ENCODE results near the gene ARHGEF17. TPM values are rescaled to one million over a fixed set of nuclear protein-coding genes. Genes with fewer than 3 reads are reported as not detected.

Gene ARHGEF17
- polyA plus RNA-seq, 1 donor (not counting 4 experiments of a cell fraction or from before 2014, with no cell fraction given), result 5.1 TPM

- no peak overlapping the region for H2AFZ ChIP-seq (ENCODE audit: control insufficient read depth, low read length)
- no peaks in the 10 kb centered on the region for H3K9me1 ChIP-seq (ENCODE audit: control insufficient read depth, extremely low read depth, insufficient read depth, low read length)
- peaks cover 5% of the 10 kb centered on the region for H3K79me2 ChIP-seq (ENCODE audit: control insufficient read depth, insufficient read depth, low read length)
- TF ChIP-seq EZH2 (IDR thresholded peaks at IDR 0.05; ENCODE audit: low read length) (no peak), CTCF (optimal IDR thresholded peaks at IDR 0.05 in 1 of 3, IDR thresholded peaks at IDR 0.05 in 1 of 3, conservative IDR thresholded peaks at IDR 0.05 in 1 of 3; ENCODE audit: extremely low read depth in 1 of 3, insufficient read depth in 2 of 3, low read length in 3 of 3) (no peak)
- peaks cover 10% of the 10 kb centered on the region for H3K4me1 ChIP-seq (ENCODE audit: control insufficient read depth, extremely low read depth, insufficient read depth, low read length)
- no peak for DNase-seq (ENCODE audit: low read depth, low spot score)
- H3K27ac ChIP-seq (ENCODE audit: control insufficient read depth, insufficient read depth, low read length), result no peak overlapping the region
- dilution Hi-C loops (cut with MboI; ENCODE audit: extremely low pct_ligation_motif_present, low sequenced_read_pairs), result no loop called here
- no peaks in the 10 kb centered on the region for H4K20me1 ChIP-seq (ENCODE audit: control insufficient read depth, extremely low read depth, insufficient read depth, low read length)
- no peaks in the 10 kb centered on the region for H3K27me3 ChIP-seq (ENCODE audit: control insufficient read depth, extremely low read depth, insufficient read depth, low read length)
- peaks cover 0 to 3% of the 10 kb centered on the region in 2 experiments for H3K36me3 ChIP-seq (ENCODE audit: control insufficient read depth in 2 of 2, extremely low read depth in 1 of 2, insufficient read depth in 2 of 2, low read length in 2 of 2)
- no peaks in the 10 kb centered on the region for H3K9me3 ChIP-seq (ENCODE audit: control insufficient read depth, low read depth, low read length)
- H3K9ac ChIP-seq (ENCODE audit: control insufficient read depth, extremely low read depth, insufficient read depth, low read length), result no peak overlapping the region
- no peak overlapping the region for H3K4me2 ChIP-seq (ENCODE audit: control insufficient read depth, extremely low read depth, insufficient read depth, low read depth, low read length)
- H3K4me3 ChIP-seq (ENCODE audit: control insufficient read depth in 2 of 3, extremely low read depth in 1 of 3, insufficient read depth in 2 of 3, low read depth in 1 of 3, low read length in 3 of 3), result no peak overlapping the region
- FAIRE-seq, result no peak
Measured at GRCh38 chr11:73312036-73312435, 4.0 kb downstream of the ARHGEF17 start.

DNA sequence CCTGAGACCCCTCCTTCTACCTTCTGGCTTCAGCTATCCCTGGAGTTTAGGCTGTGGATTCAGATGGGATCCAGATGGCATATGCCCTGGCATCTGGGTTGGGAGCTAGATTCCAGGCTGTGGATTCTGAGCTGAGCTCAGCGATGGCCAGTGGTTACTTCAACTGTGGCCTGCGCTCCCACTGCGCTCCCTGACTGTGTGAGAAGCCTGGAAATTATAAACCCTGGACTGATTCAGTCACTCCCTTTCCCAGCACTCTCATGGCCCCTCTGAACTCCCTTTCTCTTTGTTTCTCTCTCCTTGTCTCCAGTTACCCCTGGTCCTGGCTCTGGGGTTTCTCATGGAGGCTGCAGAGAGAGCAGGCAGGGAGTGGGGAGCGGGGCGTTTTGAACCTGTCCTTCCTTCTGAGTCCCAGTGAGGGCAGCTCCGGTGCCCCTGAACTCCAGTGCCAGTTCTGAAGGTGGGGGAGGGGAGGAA, 4.8 kb downstream of the ARHGEF17 start:
- no peak for FAIRE-seq
- no peak for TF ChIP-seq EZH2 (IDR thresholded peaks at IDR 0.05; ENCODE audit: low read length)
- TF ChIP-seq CTCF (optimal IDR thresholded peaks at IDR 0.05 in 1 of 3, IDR thresholded peaks at IDR 0.05 in 1 of 3, conservative IDR thresholded peaks at IDR 0.05 in 1 of 3; ENCODE audit: extremely low read depth in 1 of 3, insufficient read depth in 2 of 3, low read length in 3 of 3), result no peak
- dilution Hi-C loops (cut with MboI; ENCODE audit: extremely low pct_ligation_motif_present, low sequenced_read_pairs), result no loop called here
- no peak overlapping the region for H3K27ac ChIP-seq (ENCODE audit: control insufficient read depth, insufficient read depth, low read length)
- no peaks in the 10 kb centered on the region for H3K27me3 ChIP-seq (ENCODE audit: control insufficient read depth, extremely low read depth, insufficient read depth, low read length)
- H3K4me1 ChIP-seq (ENCODE audit: control insufficient read depth, extremely low read depth, insufficient read depth, low read length), result peaks cover 8% of the 10 kb centered on the region
- H3K4me2 ChIP-seq (ENCODE audit: control insufficient read depth, extremely low read depth, insufficient read depth, low read depth, low read length), result no peak overlapping the region
- no peak overlapping the region for H2AFZ ChIP-seq (ENCODE audit: control insufficient read depth, low read length)
- H3K9ac ChIP-seq (ENCODE audit: control insufficient read depth, extremely low read depth, insufficient read depth, low read length), result no peak overlapping the region
- peaks cover 0 to 3% of the 10 kb centered on the region in 2 experiments for H3K36me3 ChIP-seq (ENCODE audit: control insufficient read depth in 2 of 2, extremely low read depth in 1 of 2, insufficient read depth in 2 of 2, low read length in 2 of 2)
- H3K9me3 ChIP-seq (ENCODE audit: control insufficient read depth, low read depth, low read length), result no peaks in the 10 kb centered on the region
- H4K20me1 ChIP-seq (ENCODE audit: control insufficient read depth, extremely low read depth, insufficient read depth, low read length), result no peaks in the 10 kb centered on the region
- peaks cover 5% of the 10 kb centered on the region for H3K79me2 ChIP-seq (ENCODE audit: control insufficient read depth, insufficient read depth, low read length)
- no peak overlapping the region for H3K4me3 ChIP-seq (ENCODE audit: control insufficient read depth in 2 of 3, extremely low read depth in 1 of 3, insufficient read depth in 2 of 3, low read depth in 1 of 3, low read length in 3 of 3)
- no peaks in the 10 kb centered on the region for H3K9me1 ChIP-seq (ENCODE audit: control insufficient read depth, extremely low read depth, insufficient read depth, low read length)
- DNase-seq (ENCODE audit: low read depth, low spot score), result no peak

All from keratinocyte (primary cell).